HepG2 (cell line): ENCODE results near the gene PCDHGB2. TPM values are rescaled to one million over a fixed set of nuclear protein-coding genes. Genes with fewer than 3 reads are reported as not detected.

ENCODE experiments used
- ATAC-seq: fragments of 200-7000 bp; cut with Tn5 transposase; 3 replicates; pipeline ENCODE4 v1.9.1; 2020; ENCODE audit warnings: mild to moderate bottlenecking, moderate library complexity
- BruUV-seq: library from RNA; stranded (reverse); fragments of 400-500 nt; replicated peaks from 2 replicates; lab custom pipeline; 2021; lab: Mats Ljungman, UMichigan
- CTCF ChIA-PET: fragments of 300-600 bp; formaldehyde crosslinking; extraction: SDS; loops from one replicate; lab custom pipeline; 2021; ENCODE audit warnings: low total read pairs, inconsistent platforms, low intra/inter-chr PET ratio; lab: Yijun Ruan, JAX
- POLR2A ChIA-PET: fragments of 350-600 bp; sonication (Branson Sonifier 250); formaldehyde crosslinking; loops from one replicate; lab custom pipeline; 2020; ENCODE audit warnings: antibody characterized with exemption, inconsistent platforms; lab: Yijun Ruan, JAX
- DNase-seq: peaks from one replicate; pipeline ENCODE4 v3.0.0-alpha.2; 2015; ENCODE audit warnings: low spot score
- FAIRE-seq: peaks from 3 replicates; lab custom pipeline; 2011; peaks lifted over from hg19 to GRCh38; lab: Jason Lieb, UNC
- H2AFZ ChIP-seq: one replicate; pipeline ENCODE4 v1.6.1; 2011; ENCODE audit warnings: low read length, inconsistent platforms
- H3K27ac ChIP-seq: fragments of 300-600 bp; 3 replicates; pipeline ENCODE4 v1.8.0; 2011; ENCODE audit warnings: mixed run types, mild to moderate bottlenecking, mixed read lengths, low read length, inconsistent platforms; ENCODE audit not compliant: insufficient read depth; ENCODE audit errors: extremely low read length
- H3K27me3 ChIP-seq, 2 experiments: fragments of 200-600 bp in 1 of 2; 2 replicates in 1 of 2; 3 replicates in 1 of 2; pipeline versions ENCODE4 v1.6.0 to v1.8.0; 2011; ENCODE audit warnings: low read length in 2 of 2, mild to moderate bottlenecking in 2 of 2, moderate library complexity in 2 of 2, inconsistent platforms in 1 of 2; ENCODE audit not compliant: insufficient read depth in 2 of 2, control insufficient read depth in 1 of 2
- H3K36me3 ChIP-seq, 2 experiments: fragments of 200-600 bp in 1 of 2; replicated peaks in 1 of 2; 2 replicates in 1 of 2; 3 replicates in 1 of 2; pipeline versions ENCODE4 v1.5.1 to v1.8.0; 2011; ENCODE audit warnings: low read length in 2 of 2, inconsistent platforms in 1 of 2; ENCODE audit not compliant: insufficient read depth in 2 of 2, control insufficient read depth in 1 of 2
- H3K4me1 ChIP-seq: 2 replicates; pipeline ENCODE4 v1.5.1; 2012; ENCODE audit warnings: low read length, inconsistent platforms; ENCODE audit not compliant: insufficient read depth
- H3K4me2 ChIP-seq: 2 replicates; pipeline ENCODE4 v1.6.0; 2011; ENCODE audit warnings: low read depth, low read length, inconsistent platforms
- H3K4me3 ChIP-seq, 3 experiments: fragments of 200-600 bp in 1 of 3; sonication (generic), shearing (Covaris generic) in 1 of 3; replicated peaks in 1 of 3; 2 replicates each; pipeline ENCODE4 v1.5.1; 2011 to 2016; ENCODE audit warnings: low read length in 3 of 3, inconsistent platforms in 2 of 3, low read depth in 2 of 3, mild to moderate bottlenecking in 2 of 3, control low read depth in 1 of 3, mixed read lengths in 1 of 3; ENCODE audit not compliant: insufficient read depth in 1 of 3
- H3K79me2 ChIP-seq: one replicate; pipeline ENCODE4 v1.6.1; 2011; ENCODE audit warnings: low read length, inconsistent platforms; ENCODE audit not compliant: insufficient read depth
- H3K9ac ChIP-seq: 2 replicates; pipeline ENCODE4 v1.6.0; 2011; ENCODE audit warnings: mild to moderate bottlenecking, low read depth, low read length, inconsistent platforms; ENCODE audit not compliant: insufficient read depth
- H3K9me3 ChIP-seq: 2 replicates; pipeline ENCODE4 v1.5.1; 2012; ENCODE audit warnings: mild to moderate bottlenecking, low read length
- H4K20me1 ChIP-seq: 2 replicates; pipeline ENCODE4 v1.6.0; 2011; ENCODE audit warnings: inconsistent platforms, mild to moderate bottlenecking, low read length, moderate library complexity; ENCODE audit not compliant: insufficient read depth
- HIVEP1 ChIP-seq: sonication (generic); formaldehyde crosslinking; IDR thresholded peaks from 2 replicates; pipeline ENCODE4 v1.4.0; 2020; ENCODE audit warnings: mild to moderate bottlenecking, missing genetic modification reagents
- IKZF1 ChIP-seq: fragments of 450-650 bp; IDR thresholded peaks from 2 replicates; pipeline ENCODE4 v1.7.1; 2016
- KDM1A ChIP-seq: IDR thresholded peaks from 2 replicates; pipeline ENCODE4 v1.6.1; 2016; ENCODE audit warnings: missing compliant biosample characterization
- KMT2A ChIP-seq: sonication (generic); formaldehyde crosslinking; IDR thresholded peaks from 2 replicates; pipeline ENCODE4 v1.4.0; 2020; ENCODE audit warnings: missing genetic modification reagents
- MYNN ChIP-seq: sonication (generic); formaldehyde crosslinking; IDR thresholded peaks from 2 replicates; pipeline ENCODE4 v1.4.0; 2020; ENCODE audit warnings: mild to moderate bottlenecking, low read depth, missing genetic modification reagents
- NPAS2 ChIP-seq: sonication (generic); formaldehyde crosslinking; IDR thresholded peaks from 2 replicates; pipeline ENCODE4 v1.8.0; 2022; ENCODE audit warnings: mild to moderate bottlenecking, missing genetic modification reagents, borderline replicate concordance
- RXRB ChIP-seq: IDR thresholded peaks from 2 replicates; pipeline ENCODE4 v1.6.1; 2016; ENCODE audit warnings: borderline replicate concordance, missing genetic modification reagents, missing compliant biosample characterization
- SP5 ChIP-seq: IDR thresholded peaks from 2 replicates; pipeline ENCODE4 v1.6.1; 2016; ENCODE audit warnings: low read depth, borderline replicate concordance
- U2AF2 ChIP-seq: fragments of 200-400 bp; formaldehyde crosslinking; IDR thresholded peaks from 2 replicates; pipeline ENCODE4 v1.6.1; 2017; ENCODE audit warnings: low read depth, mild to moderate bottlenecking, low read length
- ZBTB44 ChIP-seq: sonication (generic); formaldehyde crosslinking; IDR thresholded peaks from 2 replicates; pipeline ENCODE4 v1.4.0; 2020; ENCODE audit warnings: missing genetic modification reagents
- ZNF282 ChIP-seq: fragments of 450-650 bp; IDR thresholded peaks from 2 replicates; pipeline ENCODE4 v1.6.1; 2018; ENCODE audit not compliant: partially characterized antibody
- ZNF558 ChIP-seq: sonication (generic); formaldehyde crosslinking; IDR thresholded peaks from 2 replicates; pipeline ENCODE4 v1.9.0; 2022; ENCODE audit warnings: mild to moderate bottlenecking, missing genetic modification reagents, borderline replicate concordance
- ZNF619 ChIP-seq: sonication (generic); formaldehyde crosslinking; IDR thresholded peaks from 2 replicates; pipeline ENCODE4 v1.4.0; 2020; ENCODE audit warnings: mild to moderate bottlenecking, missing genetic modification reagents
- ZNF687 ChIP-seq: sonication (generic); formaldehyde crosslinking; IDR thresholded peaks from 2 replicates; pipeline ENCODE4 v1.5.1; 2020; ENCODE audit warnings: mild to moderate bottlenecking, missing genetic modification reagents, moderate library complexity
- WGBS: methylation state at CpG from one replicate; pipeline ENCODE4 v1.1.6; 2017; ENCODE audit warnings: low lambda C conversion rate; 5-methylcytosine and 5-hydroxymethylcytosine counted together
- in situ Hi-C: cut with HindIII; loops from 2 replicates; pipeline ENCODE4 v1.10.0; 2017; ENCODE audit warnings: low pct_unique_long_range_greater_than_20kb; ENCODE audit not compliant: extremely low pct_ligation_motif_present
- intact Hi-C: fragments of 100-400 bp; cut with micrococcal nuclease; formaldehyde crosslinking; loops from one replicate; pipeline ENCODE4 v1.10.0; 2022; ENCODE audit not compliant: unreplicated experiment
- polyA plus RNA-seq, 8 experiments: library from polyadenylated mRNA; depleted of rRNA in 3 of 8; stranded (reverse) in 7 of 8; unstranded in 1 of 8; fragments of >200 nt; fragmentation: Illumina TruSeq in 4 of 8; extraction: Trizol in 4 of 8; gene quantifications; 2 replicates each; pipeline versions ENCODE4 v1.2.1 to v1.2.3, GENCODE V29; 2011 to 2016; ENCODE audit warnings: low read depth in 4 of 8, missing spikeins in 1 of 8, mixed read lengths in 1 of 8; ENCODE audit not compliant: insufficient read depth in 1 of 8
- total RNA-seq, 5 experiments: library from RNA; depleted of rRNA; stranded (reverse); fragments of >200 nt; fragmentation: Illumina TruSeq; extraction: Trizol; gene quantifications; 2 replicates each; pipeline ENCODE4 v1.2.3, GENCODE V29; 2016; ENCODE audit warnings: low read depth in 1 of 5

PCDHGB2 gene
- total and polyA plus RNA-seq, 2 of the 13 experiments (the other 11 are each of a cell fraction or from before 2014, with no cell fraction given), result 0.64 to 0.82 TPM

DNA sequence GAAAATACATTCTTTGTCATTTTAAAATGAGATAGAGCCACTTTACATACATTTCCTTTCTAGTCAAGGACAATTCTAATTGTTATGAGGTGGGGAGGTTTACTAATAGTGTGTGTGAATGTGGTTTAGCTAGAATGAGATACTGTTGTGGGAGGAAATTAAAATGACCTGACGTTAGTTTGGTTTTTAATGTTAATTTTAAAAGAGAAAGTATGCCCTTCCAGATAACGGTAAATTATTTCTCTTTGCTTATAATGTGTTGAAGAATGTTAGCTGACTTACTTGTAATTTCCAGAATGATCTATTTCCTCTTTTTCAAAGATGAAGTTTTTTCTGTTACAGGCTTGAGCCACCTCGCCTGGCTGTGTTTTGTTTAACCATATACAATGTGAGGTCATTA is 37.5 kb upstream of the PCDHGB2 start:
- H3K27me3 ChIP-seq, result no peaks in the 10 kb centered on the region; a peak in 1 of 5 replicates
- H3K27ac ChIP-seq, result no peak overlapping the region
- no peak overlapping the region for H2AFZ ChIP-seq
- H3K9ac ChIP-seq, result no peak overlapping the region
- in situ Hi-C loops (no loop called here), intact Hi-C loops (no loop called here)
- ChIA-PET CTCF (no interaction called here), POLR2A (no interaction called here)
- peaks cover 23% of the 10 kb centered on the region for H3K79me2 ChIP-seq
- DNase-seq (no peak), FAIRE-seq (no peak), ATAC-seq (no peak)
- no TSS peak for BruUV-seq
- H3K9me3 ChIP-seq, result peaks cover 26% of the 10 kb centered on the region
- H3K4me3 ChIP-seq, result no peak overlapping the region
- peaks cover 4 to 14% of the 10 kb centered on the region in 2 experiments for H3K36me3 ChIP-seq
- H3K4me2 ChIP-seq, result no peak overlapping the region
- TF ChIP-seq KMT2A (CRISPR knock-in tag) (no peak), ZBTB44 (CRISPR knock-in tag) (no peak), RXRB (CRISPR knock-in tag) (no peak), SP5 (CRISPR knock-in tag) (no peak), HIVEP1 (CRISPR knock-in tag) (no peak), ZNF619 (CRISPR knock-in tag) (no peak), ZNF558 (CRISPR knock-in tag) (no peak), MYNN (CRISPR knock-in tag) (no peak), U2AF2 (no peak), IKZF1 (no peak), KDM1A (CRISPR knock-in tag) (no peak), ZNF687 (no peak), ZNF282 (no peak), NPAS2 (no peak)
- TF ChIP-seq, all 625 proteins: peak for 0
- H3K4me1 ChIP-seq, result peaks cover 31% of the 10 kb centered on the region
- WGBS, result 47% methylated on average over 3 of the region's 3 CpGs
- H4K20me1 ChIP-seq, result no peaks in the 10 kb centered on the region
